K562 (cell line): ENCODE data around the gene RGS7BP. TPM values are rescaled to one million over a fixed set of nuclear protein-coding genes. Genes with fewer than 3 reads are reported as not detected.

ENCODE experiments used
- POLR2AphosphoS5 ChIP-seq: IDR thresholded peaks from 2 replicates; pipeline ENCODE4 v1.6.1; 2011; ENCODE audit warnings: mild to moderate bottlenecking, low read depth, low read length, moderate library complexity; ENCODE audit not compliant: control insufficient read depth, insufficient read depth
- RAD21 ChIP-seq, 2 experiments: fragments of 250-450 bp in 1 of 2; fragments of 450-650 bp in 1 of 2; sonication (Bioruptor Pico) in 1 of 2; formaldehyde crosslinking in 1 of 2; IDR thresholded peaks in 1 of 2; conservative IDR thresholded peaks in 1 of 2; 2 replicates each; pipeline versions ENCODE4 v1.4.0 to v1.8.0; 2020 to 2022; ENCODE audit warnings: mild to moderate bottlenecking in 2 of 2, moderate library complexity in 1 of 2
- YY1 ChIP-seq, 3 experiments: IDR thresholded peaks; 2 replicates each; pipeline ENCODE4 v1.6.1; 2011; ENCODE audit warnings: low read length in 2 of 3, mild to moderate bottlenecking in 2 of 3, moderate library complexity in 2 of 3, borderline replicate concordance in 1 of 3, control low read depth in 1 of 3, low read depth in 1 of 3; ENCODE audit not compliant: insufficient read depth in 3 of 3, insufficient replicate concordance in 2 of 3, control insufficient read depth in 1 of 3, insufficient read length in 1 of 3; ENCODE audit errors: extremely low read depth in 1 of 3
- polyA plus RNA-seq, 8 experiments: library from polyadenylated mRNA; depleted of rRNA in 4 of 8; stranded (reverse) in 5 of 8; unstranded in 3 of 8; fragments of >200 nt; fragmentation: Nextera tagmentation in 2 of 8; fragmentation: Illumina TruSeq in 1 of 8; extraction: Ambion mirVana in 2 of 8; extraction: Trizol in 1 of 8; gene quantifications; 2 replicates each; pipeline versions ENCODE4 v1.2.1 to v1.2.3, GENCODE V29; 2011 to 2014; ENCODE audit warnings: inconsistent platforms in 1 of 8, missing spikeins in 1 of 8
- total RNA-seq, 7 experiments: library from RNA; depleted of rRNA in 6 of 7; stranded (reverse); fragments of >200 nt in 6 of 7; fragmentation: Illumina TruSeq in 2 of 7; extraction: Trizol in 2 of 7; gene quantifications; 2 replicates each; pipeline versions ENCODE4 v1.2.1 to v1.2.3, GENCODE V29; 2011 to 2021; ENCODE audit warnings: low replicate concordance in 1 of 7
- TF ChIP-seq, protein P1 (sequence below), 2 experiments: fragments of 450-650 bp; formaldehyde crosslinking in 1 of 2; IDR thresholded peaks; 2 replicates each; pipeline versions ENCODE4 v1.4.0 to v1.6.1; 2014 to 2020; ENCODE audit warnings: mild to moderate bottlenecking in 2 of 2, borderline replicate concordance in 1 of 2, low read depth in 1 of 2

RGS7BP gene
- total and polyA plus RNA-seq, 9 of the 15 experiments (the other 6 are each of a cell fraction or from before 2014, with no cell fraction given), result not detected

DNA sequence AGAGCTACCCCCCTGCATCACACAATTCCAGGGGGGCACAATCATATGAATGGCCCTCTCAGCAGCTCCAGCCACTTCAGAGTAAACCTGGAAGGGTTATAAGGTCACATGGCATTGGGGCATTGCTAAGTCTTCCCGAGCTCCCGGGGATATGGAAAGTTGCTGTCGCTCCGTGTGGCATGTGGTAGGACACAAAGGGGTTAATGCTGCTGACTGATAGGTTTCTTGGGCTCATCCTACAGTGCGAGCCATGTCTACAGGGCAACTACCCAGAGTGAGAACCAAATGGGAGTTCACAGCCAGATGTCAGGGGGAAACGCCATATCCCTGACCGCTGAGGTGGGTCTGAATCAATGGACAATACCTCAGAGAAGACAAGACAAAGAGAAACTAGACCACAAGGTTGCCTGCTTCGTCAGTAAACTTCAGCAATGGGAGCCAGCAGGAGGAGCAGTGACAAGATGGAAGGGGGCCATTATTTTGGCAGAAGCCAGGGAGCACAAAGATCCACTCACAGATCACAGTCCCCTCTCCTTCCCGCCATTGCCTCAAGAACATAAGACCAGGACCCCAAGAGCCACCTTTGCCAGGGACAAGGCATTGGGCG is 132.1 kb downstream of the RGS7BP start (continued):
- TF ChIP-seq, protein P1, sequence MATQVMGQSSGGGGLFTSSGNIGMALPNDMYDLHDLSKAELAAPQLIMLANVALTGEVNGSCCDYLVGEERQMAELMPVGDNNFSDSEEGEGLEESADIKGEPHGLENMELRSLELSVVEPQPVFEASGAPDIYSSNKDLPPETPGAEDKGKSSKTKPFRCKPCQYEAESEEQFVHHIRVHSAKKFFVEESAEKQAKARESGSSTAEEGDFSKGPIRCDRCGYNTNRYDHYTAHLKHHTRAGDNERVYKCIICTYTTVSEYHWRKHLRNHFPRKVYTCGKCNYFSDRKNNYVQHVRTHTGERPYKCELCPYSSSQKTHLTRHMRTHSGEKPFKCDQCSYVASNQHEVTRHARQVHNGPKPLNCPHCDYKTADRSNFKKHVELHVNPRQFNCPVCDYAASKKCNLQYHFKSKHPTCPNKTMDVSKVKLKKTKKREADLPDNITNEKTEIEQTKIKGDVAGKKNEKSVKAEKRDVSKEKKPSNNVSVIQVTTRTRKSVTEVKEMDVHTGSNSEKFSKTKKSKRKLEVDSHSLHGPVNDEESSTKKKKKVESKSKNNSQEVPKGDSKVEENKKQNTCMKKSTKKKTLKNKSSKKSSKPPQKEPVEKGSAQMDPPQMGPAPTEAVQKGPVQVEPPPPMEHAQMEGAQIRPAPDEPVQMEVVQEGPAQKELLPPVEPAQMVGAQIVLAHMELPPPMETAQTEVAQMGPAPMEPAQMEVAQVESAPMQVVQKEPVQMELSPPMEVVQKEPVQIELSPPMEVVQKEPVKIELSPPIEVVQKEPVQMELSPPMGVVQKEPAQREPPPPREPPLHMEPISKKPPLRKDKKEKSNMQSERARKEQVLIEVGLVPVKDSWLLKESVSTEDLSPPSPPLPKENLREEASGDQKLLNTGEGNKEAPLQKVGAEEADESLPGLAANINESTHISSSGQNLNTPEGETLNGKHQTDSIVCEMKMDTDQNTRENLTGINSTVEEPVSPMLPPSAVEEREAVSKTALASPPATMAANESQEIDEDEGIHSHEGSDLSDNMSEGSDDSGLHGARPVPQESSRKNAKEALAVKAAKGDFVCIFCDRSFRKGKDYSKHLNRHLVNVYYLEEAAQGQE (IDR thresholded peaks at IDR 0.05; ENCODE audit: borderline replicate concordance), result peak; percentile 17; the same call in 1 of the 2 replicates
- TF ChIP-seq, protein P1 (CRISPR knock-in tag; IDR thresholded peaks at IDR 0.05; ENCODE audit: low read depth), result no peak
- TF ChIP-seq RAD21 (CRISPR knock-in tag; conservative IDR thresholded peaks at IDR 0.05 in 1 of 2, IDR thresholded peaks at IDR 0.05 in 1 of 2) (peak; percentile 29 to 65; a peak in 3 of 4 replicates), POLR2AphosphoS5 (no peak), YY1 (IDR thresholded peaks at IDR 0.05; ENCODE audit: borderline replicate concordance in 1 of 3, control insufficient read depth in 1 of 3, extremely low read depth in 1 of 3, insufficient read depth in 3 of 3, insufficient read length in 1 of 3, insufficient replicate concordance in 2 of 3, low read depth in 1 of 3, low read length in 2 of 3) (peak in 1 of 3 experiments; percentile 55)
